Measurements from ENCODE around the gene ZNF862. TPM values are rescaled to one million over a fixed set of nuclear protein-coding genes. Genes with fewer than 3 reads are reported as not detected.

ZNF862 gene
- polyA plus RNA-seq (2013, experiment 1 of 2; ENCODE audit: insufficient read length), result 10.1 TPM
- 10.4 TPM for polyA plus RNA-seq (2013, experiment 2 of 2; ENCODE audit: insufficient read length)

- peak; percentile 97 for DNase-seq
Measured at GRCh38 chr7:149838224-149838991, at the start of gene ZNF862. Gene ZNF862, plus strand, starts transcription at chr7:149838375. Its CDS starts 237 bp downstream, at chr7:149838612.

GRCh38 chr7:149789101-149789500 lies 49.1 kb upstream of the ZNF862 start:
- DNase-seq, result no peak

- no peak for DNase-seq
Measured at GRCh38 chr7:149790146-149790548, 48.0 kb upstream of the ZNF862 start.

- no peak for DNase-seq
Measured at GRCh38 chr7:149790754-149791360, 47.3 kb upstream of the ZNF862 start.

- DNase-seq, result no peak
Measured at GRCh38 chr7:149791411-149792219, 46.6 kb upstream of the ZNF862 start.

GRCh38 chr7:149792220-149792595 lies 46.0 kb upstream of the ZNF862 start:
- DNase-seq, result no peak

GRCh38 chr7:149793261-149793660 lies 44.9 kb upstream of the ZNF862 start:
- no peak for DNase-seq

GRCh38 chr7:149794661-149795060 lies 43.5 kb upstream of the ZNF862 start:
- no peak for DNase-seq

GRCh38 chr7:149795126-149795525 lies 43.0 kb upstream of the ZNF862 start:
- DNase-seq, result no peak

- no peak for DNase-seq
Measured at GRCh38 chr7:149796287-149796860, 41.8 kb upstream of the ZNF862 start.

- DNase-seq, result no peak
Measured at GRCh38 chr7:149797771-149798170, 40.4 kb upstream of the ZNF862 start.

GRCh38 chr7:149799397-149800168 lies 38.6 kb upstream of the ZNF862 start:
- no peak for DNase-seq

GRCh38 chr7:149800169-149800555 lies 38.0 kb upstream of the ZNF862 start:
- no peak for DNase-seq

GRCh38 chr7:149801002-149801566 lies 37.1 kb upstream of the ZNF862 start:
- DNase-seq, result no peak

- no peak for DNase-seq
Measured at GRCh38 chr7:149801816-149802215, 36.4 kb upstream of the ZNF862 start.

GRCh38 chr7:149802966-149803365 lies 35.2 kb upstream of the ZNF862 start:
- no peak for DNase-seq

GRCh38 chr7:149803551-149804074 lies 34.6 kb upstream of the ZNF862 start:
- no peak for DNase-seq

- no peak for DNase-seq
Measured at GRCh38 chr7:149804106-149804505, 34.1 kb upstream of the ZNF862 start.

- no peak for DNase-seq
Measured at GRCh38 chr7:149806726-149807125, 31.4 kb upstream of the ZNF862 start.

- DNase-seq, result no peak
Measured at GRCh38 chr7:149808311-149808710, 29.9 kb upstream of the ZNF862 start.

- no peak for DNase-seq
Measured at GRCh38 chr7:149809215-149809614, 29.0 kb upstream of the ZNF862 start.

GRCh38 chr7:149811221-149811620 lies 27.0 kb upstream of the ZNF862 start:
- DNase-seq, result no peak
